Peyer's patch (tissue), 4 donors: ENCODE results near the gene OLFM1.

Experiments
- CTCF ChIP-seq, 6 experiments: fragments of 450-650 bp in 4 of 6; fragments of 200-600 bp in 2 of 6; sonication (generic) in 1 of 6; IDR thresholded peaks; one replicate each; pipeline ENCODE4 v1.5.1; 2017 to 2019; ENCODE audit warnings: antibody characterized with exemption in 6 of 6, mild to moderate bottlenecking in 3 of 6, moderate library complexity in 1 of 6
- POLR2A ChIP-seq, 2 donors: fragments of 450-650 bp; IDR thresholded peaks; one replicate each; pipeline ENCODE4 v1.5.1; 2017; ENCODE audit warnings: antibody characterized with exemption in 2 of 2, mild to moderate bottlenecking in 2 of 2, moderate library complexity in 2 of 2

GRCh38 chr9:135108831-135109510 lies 21.5 kb downstream of the OLFM1 start:
- TF ChIP-seq CTCF (IDR thresholded peaks at IDR 0.05) (no peak), POLR2A (IDR thresholded peaks at IDR 0.05) (no peak)
